Measurements from ENCODE around the gene A1BG.
"Not testable (repeated sequence)": the region's sequence is repeated elsewhere in the genome, so short reads cannot be mapped to it uniquely, and the experiment has no call there.

The A1BG gene

DNA sequence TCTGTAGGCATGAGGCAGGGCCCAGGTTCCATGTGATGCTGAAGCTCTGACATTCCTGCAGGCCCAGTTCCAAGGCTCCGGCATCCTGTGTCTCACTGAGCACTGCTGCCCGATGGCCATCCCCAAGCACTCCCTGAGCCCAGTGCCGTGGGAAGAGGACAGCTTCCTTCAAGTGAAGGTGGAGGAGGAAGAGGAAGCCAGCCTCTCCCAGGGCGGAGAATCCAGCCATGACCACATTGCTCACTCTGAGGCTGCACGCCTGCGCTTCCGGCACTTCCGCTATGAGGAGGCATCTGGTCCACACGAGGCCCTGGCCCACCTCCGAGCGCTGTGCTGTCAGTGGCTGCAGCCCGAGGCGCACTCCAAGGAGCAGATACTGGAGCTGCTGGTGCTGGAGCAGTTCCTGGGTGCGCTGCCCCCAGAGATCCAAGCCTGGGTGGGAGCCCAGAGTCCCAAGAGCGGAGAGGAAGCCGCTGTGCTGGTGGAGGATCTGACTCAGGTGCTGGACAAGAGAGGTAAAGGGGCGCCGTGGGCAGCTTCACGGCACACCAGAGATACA is 18.5 kb downstream of the A1BG start:
- DNase-seq = no peak

GRCh38 chr19:58332697-58333096 is 20.6 kb downstream of the A1BG start:
- DNase-seq = no peak

- no peak for DNase-seq
Observed at GRCh38 chr19:58330458-58330857, 22.8 kb downstream of the A1BG start.

DNA sequence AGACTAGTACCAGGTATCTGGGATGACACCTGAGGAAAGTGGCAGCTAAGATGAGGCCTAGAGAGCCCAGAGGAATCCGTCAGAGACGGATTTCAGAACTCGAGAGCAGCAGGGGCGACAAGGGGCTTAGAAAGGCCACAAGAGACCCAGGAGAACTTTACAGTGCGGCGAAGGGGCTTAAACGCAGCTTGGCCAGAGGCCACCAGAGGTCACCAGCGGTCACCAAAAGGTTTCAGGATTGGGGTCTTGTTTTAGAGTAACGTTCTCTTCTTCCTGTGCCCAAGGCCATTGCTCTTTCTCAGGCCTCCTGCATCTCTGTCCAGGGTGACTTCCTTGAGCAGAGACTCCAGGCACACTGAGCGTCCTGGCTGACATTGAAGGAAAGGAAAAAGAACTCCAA is 24.3 kb downstream of the A1BG start:
- DNase-seq = no peak

DNA sequence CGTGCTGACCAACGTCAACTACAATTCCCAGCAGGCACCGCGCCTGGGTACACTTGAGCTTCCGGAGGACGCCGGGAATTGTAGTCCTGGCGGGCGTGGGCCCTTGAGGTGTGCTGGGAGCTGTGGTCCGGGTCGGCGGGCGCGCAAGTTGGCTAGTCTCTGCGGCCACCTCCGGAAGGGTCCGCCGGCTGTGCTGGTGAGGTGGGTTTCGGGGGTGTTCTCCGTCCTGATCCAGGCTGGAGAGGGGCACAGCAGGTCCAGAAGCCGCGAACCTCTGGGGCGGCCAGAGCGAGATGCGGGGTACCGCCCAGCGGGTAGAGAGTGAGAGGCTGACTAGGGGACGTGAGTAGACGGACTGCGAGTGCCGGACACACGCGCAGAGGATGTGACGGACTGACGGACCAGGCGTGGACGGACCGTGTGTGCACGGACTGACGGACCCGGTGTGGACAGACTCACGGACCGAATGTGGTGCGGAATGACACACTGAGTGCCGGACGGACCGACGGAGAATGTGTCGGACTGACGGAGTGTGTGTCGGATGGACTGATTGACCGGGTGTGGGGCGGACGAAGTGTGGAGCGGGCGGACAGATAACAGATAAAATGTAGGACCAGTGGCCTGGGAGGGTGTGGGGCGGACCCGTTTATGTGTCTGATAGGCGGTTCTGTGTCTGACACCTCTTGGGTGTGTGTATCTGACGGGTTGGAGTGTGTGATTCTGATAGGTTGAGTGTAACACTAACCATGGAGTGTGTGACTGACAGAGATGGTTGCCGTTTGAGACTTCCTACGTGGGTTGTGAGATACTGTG is 26.2 kb downstream of the A1BG start, which contains the start of gene ZSCAN22:
Gene ZSCAN22, plus strand, starts transcription at position 81 of the 813 bp plus-strand sequence. CDS start 7,809 bp downstream, outside the sequence.
- DNase-seq = peak; percentile 90

DNA sequence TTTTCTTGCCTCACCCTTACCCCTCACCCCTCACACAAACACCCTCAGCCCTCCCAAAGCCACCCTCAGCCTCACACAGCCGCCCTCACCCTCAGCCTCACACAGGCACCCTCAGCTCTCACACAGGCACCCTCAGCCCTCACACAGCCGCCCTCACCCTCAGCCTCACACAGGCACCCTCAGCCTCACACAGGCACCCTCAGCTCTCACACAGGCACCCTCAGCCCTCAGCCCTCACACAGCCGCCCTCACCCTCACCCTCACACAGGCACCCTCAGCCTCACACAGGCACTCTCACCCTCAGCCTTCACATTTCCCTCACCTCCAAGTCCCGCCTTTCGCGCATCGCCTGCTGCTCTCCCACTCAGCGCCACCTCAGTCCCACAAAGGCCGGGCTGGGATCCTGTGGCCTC is 26.8 kb downstream of the A1BG start:
- DNase-seq = no peak

DNA sequence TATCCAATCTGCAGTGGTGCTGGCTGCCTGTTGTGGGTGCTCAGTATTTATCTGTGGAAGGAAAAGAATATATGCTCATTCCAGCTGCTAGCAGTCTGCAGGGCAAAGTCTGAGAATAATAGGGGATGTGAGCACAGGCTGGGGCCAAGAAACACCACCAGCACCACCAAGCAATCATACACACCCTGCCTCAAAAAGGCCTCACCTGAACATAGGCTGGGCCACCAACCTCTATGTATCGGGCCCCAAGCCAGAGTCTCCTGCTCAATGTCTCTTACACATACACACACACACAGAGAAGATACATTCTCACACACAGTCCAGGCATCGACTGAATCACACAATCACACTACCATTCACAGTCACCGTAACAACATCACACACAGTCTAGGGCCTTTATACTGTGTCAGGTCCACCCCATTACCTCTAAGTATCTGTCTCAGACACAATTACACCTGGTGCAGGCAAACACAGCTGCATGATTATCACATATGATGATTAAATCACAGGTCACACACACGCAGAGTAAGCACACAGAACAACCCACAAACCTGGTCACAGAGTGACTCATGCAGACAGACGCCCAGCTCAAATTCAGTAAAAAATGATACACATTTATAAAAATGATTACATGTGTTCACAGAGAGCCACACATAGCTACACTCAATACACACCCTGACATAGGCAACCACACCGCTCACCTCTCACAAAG is 27.8 kb downstream of the A1BG start:
- no peak for DNase-seq

DNA sequence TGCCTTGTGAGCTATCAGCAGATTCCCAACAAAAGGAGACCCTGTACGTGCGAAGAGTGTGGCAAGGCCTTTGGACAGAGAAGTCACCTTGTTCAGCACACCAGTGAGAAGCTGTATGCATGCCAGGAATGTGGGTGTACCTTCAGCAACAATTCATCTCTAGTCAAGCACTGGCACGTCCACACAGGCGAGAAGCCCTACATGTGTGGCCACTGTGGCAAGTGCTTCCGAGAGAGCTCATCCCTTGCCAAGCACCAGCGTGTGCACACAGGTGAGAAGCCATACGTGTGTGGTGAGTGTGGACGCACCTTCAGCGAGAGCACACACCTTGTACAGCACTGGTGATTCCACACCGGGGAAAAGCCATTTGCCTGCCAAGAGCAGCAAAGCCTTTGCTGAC is 34.1 kb downstream of the A1BG start:
- no peak for DNase-seq

- DNase-seq = no peak
Observed at GRCh38 chr19:58318297-58318696, 35.0 kb downstream of the A1BG start.

GRCh38 chr19:58317476-58318072 is 35.7 kb downstream of the A1BG start:
- no peak for DNase-seq

GRCh38 chr19:58315580-58315979 is 37.7 kb downstream of the A1BG start:
- no peak for DNase-seq

- DNase-seq = no peak
Observed at GRCh38 chr19:58311345-58311865, 41.9 kb downstream of the A1BG start.

GRCh38 chr19:58310685-58311084 is 42.6 kb downstream of the A1BG start:
- DNase-seq = not testable (repeated sequence)

DNA sequence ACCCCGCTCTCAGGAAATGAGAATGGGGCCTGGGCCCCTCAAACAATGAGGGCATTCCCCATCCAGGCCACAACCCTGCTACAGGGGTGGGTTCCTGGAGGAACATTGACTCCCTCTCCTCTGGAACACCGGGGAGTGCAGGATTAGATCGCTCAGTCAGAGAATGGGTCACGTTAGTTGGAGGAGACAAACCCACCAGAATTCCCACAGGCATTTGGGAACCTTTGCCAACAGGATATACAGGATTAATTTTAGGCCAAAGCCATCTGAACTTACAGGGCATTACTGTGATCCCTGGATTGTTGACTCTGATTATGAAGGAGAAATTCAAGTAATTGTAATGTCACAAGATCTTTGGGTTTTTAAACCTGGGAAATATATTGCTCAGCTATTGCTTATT is 45.6 kb downstream of the A1BG start:
- DNase-seq = no peak

GRCh38 chr19:58305932-58306323 is 47.4 kb downstream of the A1BG start:
- DNase-seq = no peak

- peak; percentile 96 for DNase-seq
Observed at GRCh38 chr19:58305065-58305931, 48.0 kb downstream of the A1BG start, which contains the start of gene ERVK3-1. Gene ERVK3-1 (plus strand): TSS chr19:58305377. CDS start chr19:58312169, 6,792 bp downstream.

- DNase-seq = no peak
Observed at GRCh38 chr19:58304748-58305064, 48.6 kb downstream of the A1BG start.

GRCh38 chr19:58304255-58304654 is 49.0 kb downstream of the A1BG start:
- no peak for DNase-seq

DNA sequence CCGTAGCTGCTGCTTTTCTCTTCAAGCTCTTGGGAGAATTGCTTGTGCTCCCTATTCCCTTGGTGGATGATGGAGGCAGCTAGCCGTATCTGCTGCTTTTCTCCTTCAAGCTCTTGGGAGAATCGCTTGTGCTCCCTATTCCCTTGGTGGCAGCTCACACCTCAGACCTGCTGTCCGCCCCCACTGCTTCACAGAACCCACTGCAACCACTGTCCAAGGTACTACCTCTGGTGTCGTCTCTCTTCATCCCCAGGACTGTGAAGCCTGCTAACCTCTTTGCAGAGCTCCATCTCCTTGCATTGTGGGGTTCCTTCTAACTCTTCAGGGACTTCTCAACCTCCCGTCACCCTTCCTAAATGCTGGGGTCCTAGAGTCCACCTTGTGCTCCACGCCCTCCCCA is 52.7 kb downstream of the A1BG start:
- no peak for DNase-seq

GRCh38 chr19:58296104-58296503 is 57.2 kb downstream of the A1BG start:
- DNase-seq = no peak
